ENCODE measurements around the gene TMEM91. TPM values are rescaled to one million over a fixed set of nuclear protein-coding genes. Genes with fewer than 3 reads are reported as not detected.

The TMEM91 gene
- total RNA-seq, 1 donor from 2014 or later = 4.5 TPM

- no peak overlapping the region for H2AFZ ChIP-seq (replicated peaks)
- Mint-ChIP-seq H3K4me1 (peaks cover 12% of the 10 kb centered on the region), H3K36me3 (peaks cover 6% of the 10 kb centered on the region), H3K27me3 (ENCODE audit: insufficient read depth, low read depth) (no peaks in the 10 kb centered on the region), H3K27ac (peak overlapping the region; percentile 46), H3K9me3 (no peaks in the 10 kb centered on the region), H3K4me3 (no peak overlapping the region)
- TF ChIP-seq EZH2 (IDR thresholded peaks at IDR 0.05) (no peak), EZH2phosphoT487 (IDR thresholded peaks at IDR 0.05) (no peak), CTCF (IDR thresholded peaks at IDR 0.05) (no peak)
- no peak for DNase-seq (ENCODE audit: low spot score)
- no peak overlapping the region for H3K27ac ChIP-seq
- no peak overlapping the region for H3K9ac ChIP-seq
- no peaks in the 10 kb centered on the region for H3K9me3 ChIP-seq (ENCODE audit: low read depth)
- peaks cover 3% of the 10 kb centered on the region for H3F3A ChIP-seq (ENCODE audit: low read depth)
- no peaks in the 10 kb centered on the region for H3K36me3 ChIP-seq
- H3K4me3 ChIP-seq = no peak overlapping the region
- no peaks in the 10 kb centered on the region for H3K4me1 ChIP-seq
- no peaks in the 10 kb centered on the region for H3K27me3 ChIP-seq
- H3K4me2 ChIP-seq = no peak overlapping the region
- peaks cover 17% of the 10 kb centered on the region for H4K20me1 ChIP-seq (ENCODE audit: low read depth)
- H3K79me2 ChIP-seq (ENCODE audit: low read depth) = no peaks in the 10 kb centered on the region
Observed at GRCh38 chr19:41411968-41412265, 35.6 kb downstream of the TMEM91 start.

GRCh38 chr19:41412953-41413352, 36.6 kb downstream of the TMEM91 start:
- Histone ChIP-seq H3K9ac (no peak overlapping the region), H3K4me1 (no peaks in the 10 kb centered on the region), H4K20me1 (ENCODE audit: low read depth) (peaks cover 9% of the 10 kb centered on the region), H3K27ac (no peak overlapping the region), H3K36me3 (no peaks in the 10 kb centered on the region), H3K4me3 (no peak overlapping the region), H3K27me3 (no peaks in the 10 kb centered on the region), H3K9me3 (ENCODE audit: low read depth) (no peaks in the 10 kb centered on the region), H3F3A (ENCODE audit: low read depth) (no peaks in the 10 kb centered on the region), H3K4me2 (no peak overlapping the region), H3K79me2 (ENCODE audit: low read depth) (no peaks in the 10 kb centered on the region), H2AFZ (replicated peaks) (no peak overlapping the region)
- no peaks in the 10 kb centered on the region for H3K27me3 Mint-ChIP-seq (ENCODE audit: insufficient read depth, low read depth)
- no peak for TF ChIP-seq EZH2phosphoT487 (IDR thresholded peaks at IDR 0.05)
- no peak for TF ChIP-seq CTCF (IDR thresholded peaks at IDR 0.05)
- no peak for TF ChIP-seq EZH2 (IDR thresholded peaks at IDR 0.05)
- peaks cover 4% of the 10 kb centered on the region for H3K4me1 Mint-ChIP-seq
- H3K9me3 Mint-ChIP-seq = no peaks in the 10 kb centered on the region
- H3K36me3 Mint-ChIP-seq = peaks cover 6% of the 10 kb centered on the region
- no peak overlapping the region for H3K4me3 Mint-ChIP-seq
- no peak for DNase-seq (ENCODE audit: low spot score)
- H3K27ac Mint-ChIP-seq = no peak overlapping the region

- H4K20me1 ChIP-seq (ENCODE audit: low read depth) = no peaks in the 10 kb centered on the region
- no peaks in the 10 kb centered on the region for H3K9me3 ChIP-seq (ENCODE audit: low read depth)
- Mint-ChIP-seq H3K4me3 (no peak overlapping the region), H3K9me3 (no peaks in the 10 kb centered on the region), H3K27me3 (ENCODE audit: insufficient read depth, low read depth) (no peaks in the 10 kb centered on the region), H3K4me1 (peaks cover 4% of the 10 kb centered on the region), H3K36me3 (peaks cover 6% of the 10 kb centered on the region), H3K27ac (no peak overlapping the region)
- H3K36me3 ChIP-seq = no peaks in the 10 kb centered on the region
- no peak for DNase-seq (ENCODE audit: low spot score)
- H3K79me2 ChIP-seq (ENCODE audit: low read depth) = no peaks in the 10 kb centered on the region
- no peak overlapping the region for H3K9ac ChIP-seq
- H3K4me1 ChIP-seq = no peaks in the 10 kb centered on the region
- H3K27ac ChIP-seq = no peak overlapping the region
- no peaks in the 10 kb centered on the region for H3K27me3 ChIP-seq
- no peak overlapping the region for H3K4me3 ChIP-seq
- TF ChIP-seq CTCF (IDR thresholded peaks at IDR 0.05) (no peak), EZH2phosphoT487 (IDR thresholded peaks at IDR 0.05) (no peak), EZH2 (IDR thresholded peaks at IDR 0.05) (no peak)
- H3F3A ChIP-seq (ENCODE audit: low read depth) = no peaks in the 10 kb centered on the region
- H3K4me2 ChIP-seq = no peak overlapping the region
- no peak overlapping the region for H2AFZ ChIP-seq (replicated peaks)
Observed at GRCh38 chr19:41413947-41414346, 37.6 kb downstream of the TMEM91 start.

- no peak for TF ChIP-seq EZH2 (IDR thresholded peaks at IDR 0.05)
- TF ChIP-seq CTCF (IDR thresholded peaks at IDR 0.05) = no peak
- no peak for TF ChIP-seq EZH2phosphoT487 (IDR thresholded peaks at IDR 0.05)
- Histone ChIP-seq H3K9me3 (ENCODE audit: low read depth) (no peaks in the 10 kb centered on the region), H3K4me1 (no peaks in the 10 kb centered on the region), H3K4me2 (no peak overlapping the region), H3K27me3 (no peaks in the 10 kb centered on the region), H3K36me3 (no peaks in the 10 kb centered on the region), H4K20me1 (ENCODE audit: low read depth) (no peaks in the 10 kb centered on the region), H3K27ac (no peak overlapping the region), H3K4me3 (no peak overlapping the region), H3F3A (ENCODE audit: low read depth) (no peaks in the 10 kb centered on the region), H3K9ac (no peak overlapping the region), H2AFZ (replicated peaks) (no peak overlapping the region), H3K79me2 (ENCODE audit: low read depth) (no peaks in the 10 kb centered on the region)
- Mint-ChIP-seq H3K4me1 (peaks cover under 1% of the 10 kb centered on the region), H3K36me3 (peaks cover 6% of the 10 kb centered on the region), H3K4me3 (no peak overlapping the region), H3K9me3 (no peaks in the 10 kb centered on the region), H3K27me3 (ENCODE audit: insufficient read depth, low read depth) (no peaks in the 10 kb centered on the region), H3K27ac (peak overlapping the region; percentile 88)
- DNase-seq (ENCODE audit: low spot score) = no peak
Observed at GRCh38 chr19:41414461-41414860, 38.1 kb downstream of the TMEM91 start.

Measured in neural progenitor cell (in vitro differentiated cells).